Karpas-422 (cell line): Measurements from ENCODE around the gene TUBA4B. TPM values are rescaled to one million over a fixed set of nuclear protein-coding genes. Genes with fewer than 3 reads are reported as not detected.
"Not testable (repeated sequence)": the region's sequence is repeated elsewhere in the genome, so short reads cannot be mapped to it uniquely, and the experiment has no call there.

Source experiments
- DNase-seq: peaks from one replicate; pipeline ENCODE4 v3.0.0-alpha.2; 2015
- H2AFZ ChIP-seq: fragments of 200-600 bp; sonication (generic); 2 replicates; pipeline ENCODE4 v1.6.1; 2014; ENCODE audit warnings: antibody characterized with exemption, low read length, mixed read lengths
- H3K27ac ChIP-seq: fragments of 200-600 bp; sonication (generic); 2 replicates; pipeline ENCODE4 v1.5.1; 2014; ENCODE audit warnings: mild to moderate bottlenecking, low read length, moderate library complexity
- H3K27me3 ChIP-seq: fragments of 200-600 bp; sonication (generic); 2 replicates; pipeline ENCODE4 v1.6.1; 2014; ENCODE audit warnings: low read length, mixed read lengths
- H3K36me3 ChIP-seq: fragments of 200-600 bp; sonication (generic); 2 replicates; pipeline ENCODE4 v1.6.1; 2014; ENCODE audit warnings: low read length, mixed read lengths; ENCODE audit not compliant: insufficient read depth
- H3K4me1 ChIP-seq: fragments of 200-600 bp; sonication (generic); 2 replicates; pipeline ENCODE4 v1.6.1; 2014; ENCODE audit warnings: mild to moderate bottlenecking, low read length, mixed read lengths
- H3K4me2 ChIP-seq: fragments of 200-600 bp; sonication (generic); 2 replicates; pipeline ENCODE4 v1.6.1; 2014; ENCODE audit warnings: low read length, low read depth, mild to moderate bottlenecking; ENCODE audit not compliant: poor library complexity, severe bottlenecking
- H3K4me3 ChIP-seq: fragments of 200-600 bp; sonication (generic); 2 replicates; pipeline ENCODE4 v1.5.1; 2014; ENCODE audit warnings: mild to moderate bottlenecking, antibody characterized with exemption, low read length, mixed read lengths
- H3K79me2 ChIP-seq: fragments of 200-600 bp; sonication (generic); 2 replicates; pipeline ENCODE4 v1.6.1; 2014; ENCODE audit warnings: mild to moderate bottlenecking, low read length, mixed read lengths
- H3K9ac ChIP-seq: fragments of 200-600 bp; sonication (generic); 2 replicates; pipeline ENCODE4 v1.6.0; 2014; ENCODE audit warnings: low read length
- H3K9me2 ChIP-seq: fragments of 200-600 bp; sonication (generic), shearing (Covaris generic); replicated peaks from 2 replicates; pipeline ENCODE4 v1.6.0; 2014; ENCODE audit warnings: mild to moderate bottlenecking, low read length, moderate library complexity; ENCODE audit not compliant: insufficient read depth
- H3K9me3 ChIP-seq: fragments of 300-700, 200-600 bp; sonication (generic); 2 replicates; pipeline ENCODE4 v1.6.1; 2014; ENCODE audit warnings: low read length, mixed read lengths
- H4K20me1 ChIP-seq: fragments of 200-600 bp; sonication (generic); 2 replicates; pipeline ENCODE4 v1.6.1; 2014; ENCODE audit warnings: mild to moderate bottlenecking, antibody characterized with exemption, low read length, low read depth; ENCODE audit not compliant: insufficient read depth
- total RNA-seq: library from RNA; depleted of rRNA; stranded (reverse); fragments of >200 nt; shearing (Covaris generic); gene quantifications from 2 replicates; pipeline ENCODE4 v1.2.3, GENCODE V29; 2014; ENCODE audit warnings: low replicate concordance

The TUBA4B gene
- total RNA-seq, 1 experiment from 2014 or later, result not detected

- peaks cover 49% of the 10 kb centered on the region for H3K4me1 ChIP-seq
- peak overlapping the region; percentile 92 for H3K4me3 ChIP-seq
- no peaks in the 10 kb centered on the region for H3K27me3 ChIP-seq
- H3K4me2 ChIP-seq, result peak overlapping the region; percentile 88
- no peak overlapping the region for H2AFZ ChIP-seq
- peaks cover 23% of the 10 kb centered on the region; the same call in 1 of the 2 replicates for H4K20me1 ChIP-seq
- no peaks in the 10 kb centered on the region for H3K9me2 ChIP-seq
- peak; percentile 58 for DNase-seq
- H3K9ac ChIP-seq, result peak overlapping the region; percentile 83
- no peaks in the 10 kb centered on the region; the same call in 1 of the 2 replicates for H3K36me3 ChIP-seq
- H3K79me2 ChIP-seq, result peaks cover 30% of the 10 kb centered on the region
- no peak overlapping the region for H3K27ac ChIP-seq
- H3K9me3 ChIP-seq, result no peaks in the 10 kb centered on the region
Measured at GRCh38 chr2:219254590-219255201, 1.7 kb downstream of the TUBA4B start.

DNA sequence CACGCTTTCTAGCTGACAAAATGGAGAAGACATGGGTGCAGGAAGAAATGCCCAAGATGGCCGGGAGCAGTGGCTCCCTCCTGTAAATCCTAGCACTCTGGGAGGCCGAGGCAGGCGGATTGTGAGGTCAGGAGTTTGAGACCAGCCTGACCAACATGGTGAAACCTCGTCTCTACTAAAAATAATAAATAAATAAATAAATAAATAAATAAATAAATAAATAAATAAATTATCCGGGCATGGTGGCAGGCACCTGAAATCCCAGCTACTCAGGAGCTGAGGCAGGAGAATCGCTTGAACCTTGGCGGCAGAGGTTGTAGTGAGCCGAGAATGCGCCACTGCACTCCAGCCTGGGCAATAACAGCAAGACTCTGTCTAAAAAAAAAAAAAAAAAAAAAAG, 5.9 kb downstream of the TUBA4B start:
- not testable (repeated sequence) for H3K79me2 ChIP-seq, H3K4me2 ChIP-seq, H3K36me3 ChIP-seq, H3K9ac ChIP-seq, H3K27ac ChIP-seq, H3K9me3 ChIP-seq, H3K27me3 ChIP-seq, H4K20me1 ChIP-seq, H2AFZ ChIP-seq, H3K4me3 ChIP-seq, H3K9me2 ChIP-seq, DNase-seq
- H3K4me1 ChIP-seq, result peaks cover 13% of the 10 kb centered on the region

GRCh38 chr2:219261024-219261855, 8.2 kb downstream of the TUBA4B start:
- Histone ChIP-seq H3K79me2 (no peaks in the 10 kb centered on the region), H3K4me2 (no peak overlapping the region), H3K27ac (no peak overlapping the region), H2AFZ (no peak overlapping the region), H3K4me1 (no peaks in the 10 kb centered on the region), H3K9me3 (no peaks in the 10 kb centered on the region), H3K9ac (no peak overlapping the region), H4K20me1 (no peaks in the 10 kb centered on the region), H3K9me2 (no peaks in the 10 kb centered on the region), H3K36me3 (no peaks in the 10 kb centered on the region), H3K4me3 (no peak overlapping the region), H3K27me3 (no peaks in the 10 kb centered on the region)
- DNase-seq, result no peak

DNA sequence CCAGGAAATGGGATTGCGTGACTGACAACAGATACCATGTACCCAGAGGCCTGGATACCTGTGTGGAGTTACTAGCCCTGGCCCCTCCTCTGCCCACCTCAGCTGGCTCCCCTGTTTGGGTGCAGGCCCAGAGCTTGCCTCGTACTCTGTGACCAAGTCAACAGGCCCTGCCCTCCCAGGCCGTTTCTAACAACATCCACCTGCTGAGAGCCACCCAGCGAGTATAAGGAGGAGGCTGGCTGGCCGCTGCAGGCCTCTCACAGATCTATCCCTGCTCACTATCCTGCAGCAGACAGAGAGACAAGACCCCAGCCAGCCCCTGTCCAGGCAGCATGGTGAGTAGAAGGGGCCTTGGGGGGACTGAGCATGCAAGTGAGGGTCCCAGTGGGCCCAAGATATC, 13.2 kb downstream of the TUBA4B start:
- Histone ChIP-seq H3K4me3 (no peak overlapping the region), H3K9me3 (no peaks in the 10 kb centered on the region), H3K4me1 (no peaks in the 10 kb centered on the region), H4K20me1 (no peaks in the 10 kb centered on the region), H3K27me3 (no peaks in the 10 kb centered on the region), H2AFZ (no peak overlapping the region), H3K9me2 (no peaks in the 10 kb centered on the region), H3K27ac (no peak overlapping the region), H3K9ac (no peak overlapping the region), H3K4me2 (no peak overlapping the region), H3K79me2 (no peaks in the 10 kb centered on the region), H3K36me3 (no peaks in the 10 kb centered on the region)
- DNase-seq, result no peak

GRCh38 chr2:219266886-219267285, 13.8 kb downstream of the TUBA4B start:
- no peaks in the 10 kb centered on the region for H3K79me2 ChIP-seq
- H3K9ac ChIP-seq, result no peak overlapping the region
- no peak overlapping the region for H3K27ac ChIP-seq
- no peaks in the 10 kb centered on the region for H3K9me3 ChIP-seq
- no peaks in the 10 kb centered on the region for H3K36me3 ChIP-seq
- H3K4me1 ChIP-seq, result no peaks in the 10 kb centered on the region
- H4K20me1 ChIP-seq, result 0 out of 2 replicates have a peak, but pooled peaks cover 4% of the 10 kb centered on the region
- no peak overlapping the region for H2AFZ ChIP-seq
- no peaks in the 10 kb centered on the region for H3K9me2 ChIP-seq
- no peak overlapping the region for H3K4me2 ChIP-seq
- H3K27me3 ChIP-seq, result no peaks in the 10 kb centered on the region
- H3K4me3 ChIP-seq, result no peak overlapping the region
- DNase-seq, result no peak

- Histone ChIP-seq H3K79me2 (no peaks in the 10 kb centered on the region), H3K9ac (no peak overlapping the region), H3K27me3 (no peaks in the 10 kb centered on the region), H3K9me2 (no peaks in the 10 kb centered on the region), H3K4me1 (no peaks in the 10 kb centered on the region), H3K9me3 (no peaks in the 10 kb centered on the region), H2AFZ (no peak overlapping the region), H3K4me3 (no peak overlapping the region), H3K36me3 (no peaks in the 10 kb centered on the region), H3K4me2 (no peak overlapping the region), H3K27ac (no peak overlapping the region), H4K20me1 (0 out of 2 replicates have a peak, but pooled peaks cover 4% of the 10 kb centered on the region)
- DNase-seq, result no peak
Measured at GRCh38 chr2:219268294-219268693, 15.3 kb downstream of the TUBA4B start.

DNA sequence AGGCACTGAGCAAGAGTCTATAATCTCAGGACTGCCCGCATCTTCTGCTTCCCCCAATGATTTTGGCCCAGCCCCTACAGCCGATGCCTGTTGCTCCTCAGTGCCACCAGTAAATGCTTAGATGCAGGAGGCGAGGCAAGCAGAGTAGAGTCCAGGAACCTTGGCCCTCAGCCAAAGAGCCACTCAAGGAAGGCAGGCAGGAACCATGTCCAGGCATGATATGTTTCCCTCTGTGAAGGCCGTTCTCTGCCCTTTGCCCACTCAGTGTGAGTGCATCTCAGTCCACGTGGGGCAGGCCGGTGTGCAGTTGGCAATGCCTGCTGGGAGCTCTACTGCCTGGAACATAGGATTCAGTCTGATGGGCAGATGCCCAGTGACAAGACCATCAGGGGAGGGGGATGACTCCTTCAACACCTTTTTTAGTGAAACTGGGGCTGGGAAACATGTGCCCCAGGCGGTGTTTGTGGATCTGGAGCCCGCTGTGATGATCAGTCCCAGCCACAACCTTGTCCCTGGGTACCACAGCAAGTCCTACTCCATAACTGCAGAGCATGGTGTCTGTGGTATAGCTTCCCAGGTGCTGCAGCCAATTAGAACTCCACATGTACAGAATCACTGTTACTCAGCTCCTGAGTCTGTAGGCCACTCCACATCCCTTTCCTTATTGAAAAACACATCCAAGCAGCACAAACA, 16.5 kb downstream of the TUBA4B start:
- no peaks in the 10 kb centered on the region for H3K36me3 ChIP-seq
- no peak overlapping the region for H3K4me3 ChIP-seq
- H3K9me3 ChIP-seq, result no peaks in the 10 kb centered on the region
- no peak for DNase-seq
- H3K4me2 ChIP-seq, result no peak overlapping the region
- no peaks in the 10 kb centered on the region for H3K79me2 ChIP-seq
- H3K9ac ChIP-seq, result no peak overlapping the region
- peaks cover 4% of the 10 kb centered on the region; the same call in 1 of the 2 replicates for H4K20me1 ChIP-seq
- H3K4me1 ChIP-seq, result no peaks in the 10 kb centered on the region
- no peak overlapping the region for H3K27ac ChIP-seq
- no peak overlapping the region for H2AFZ ChIP-seq
- no peaks in the 10 kb centered on the region for H3K27me3 ChIP-seq
- H3K9me2 ChIP-seq, result no peaks in the 10 kb centered on the region

DNA sequence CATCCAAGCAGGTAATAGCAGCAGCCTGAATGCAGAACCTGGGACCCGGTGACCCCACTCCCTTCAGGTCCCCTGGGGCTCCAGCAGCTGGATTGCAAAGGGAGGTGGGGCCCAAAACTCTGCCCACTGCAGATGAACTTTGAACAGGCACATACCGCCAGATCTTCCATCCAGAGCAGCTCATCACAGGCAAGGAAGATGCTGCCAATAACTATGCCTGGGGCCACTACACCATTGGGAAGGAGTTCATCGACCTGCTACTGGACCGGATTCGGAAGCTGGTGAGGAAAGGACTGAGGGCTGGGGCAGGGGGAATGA, 17.0 kb downstream of the TUBA4B start:
- no peak overlapping the region for H3K4me2 ChIP-seq
- H3K4me3 ChIP-seq, result no peak overlapping the region
- H3K79me2 ChIP-seq, result no peaks in the 10 kb centered on the region
- peaks cover 4% of the 10 kb centered on the region; the same call in 1 of the 2 replicates for H4K20me1 ChIP-seq
- H3K27me3 ChIP-seq, result no peaks in the 10 kb centered on the region
- H3K9me3 ChIP-seq, result no peaks in the 10 kb centered on the region
- no peaks in the 10 kb centered on the region for H3K36me3 ChIP-seq
- H3K27ac ChIP-seq, result no peak overlapping the region
- no peaks in the 10 kb centered on the region for H3K9me2 ChIP-seq
- no peaks in the 10 kb centered on the region for H3K4me1 ChIP-seq
- no peak for DNase-seq
- no peak overlapping the region for H3K9ac ChIP-seq
- H2AFZ ChIP-seq, result no peak overlapping the region
